Liver (tissue), 9 donors: Measurements from ENCODE around the gene GJB5. TPM values are rescaled to one million over a fixed set of nuclear protein-coding genes. Genes with fewer than 3 reads are reported as not detected.

Source experiments
- DNase-seq: peaks from one replicate; pipeline ENCODE4 v3.0.0-alpha.2; 2017; ENCODE audit warnings: low spot score
- H3K27ac ChIP-seq, 2 donors: one replicate each; pipeline ENCODE4 v1.7.0; 2013; ENCODE audit warnings: inconsistent platforms in 2 of 2, low read length in 2 of 2, control low read depth in 1 of 2, low read depth in 1 of 2, mild to moderate bottlenecking in 1 of 2
- H3K27me3 ChIP-seq, 4 donors: one replicate each; pipeline versions ENCODE4 v1.6.1 to v1.7.0; 2013; ENCODE audit warnings: low read length in 3 of 4, inconsistent platforms in 1 of 4, mild to moderate bottlenecking in 1 of 4, moderate library complexity in 1 of 4; ENCODE audit not compliant: control insufficient read depth in 4 of 4, insufficient read depth in 4 of 4
- H3K36me3 ChIP-seq, 4 donors: one replicate each; pipeline versions ENCODE4 v1.6.1 to v1.7.0; 2013; ENCODE audit warnings: low read length in 3 of 4, mild to moderate bottlenecking in 3 of 4, low read depth in 1 of 4, moderate library complexity in 1 of 4; ENCODE audit not compliant: control insufficient read depth in 4 of 4, insufficient read depth in 3 of 4
- H3K4me1 ChIP-seq, 4 donors: one replicate each; pipeline versions ENCODE4 v1.6.1 to v1.7.0; 2013; ENCODE audit warnings: low read length in 3 of 4, mild to moderate bottlenecking in 3 of 4, moderate library complexity in 1 of 4; ENCODE audit not compliant: control insufficient read depth in 4 of 4, insufficient read depth in 4 of 4
- H3K4me3 ChIP-seq, 3 donors: one replicate each; pipeline versions ENCODE4 v1.6.1 to v1.7.0; 2013; ENCODE audit warnings: low read length in 3 of 3, control low read depth in 1 of 3, low read depth in 1 of 3, mild to moderate bottlenecking in 1 of 3
- H3K9ac ChIP-seq, 2 donors: one replicate each; pipeline ENCODE4 v1.7.0; 2013; ENCODE audit warnings: low read length in 2 of 2, mild to moderate bottlenecking in 2 of 2, moderate library complexity in 2 of 2, control low read depth in 1 of 2, low read depth in 1 of 2
- H3K9me3 ChIP-seq, 4 donors: one replicate each; pipeline versions ENCODE4 v1.6.1 to v1.7.0; 2013; ENCODE audit warnings: low read length in 3 of 4; ENCODE audit not compliant: control insufficient read depth in 4 of 4
- EGR1 ChIP-seq, 2 donors: IDR thresholded peaks; 2 replicates each; pipeline ENCODE4 v1.6.1; 2016 to 2018; ENCODE audit warnings: antibody characterized with exemption in 2 of 2, low read depth in 2 of 2
- FOXA1 ChIP-seq: IDR thresholded peaks from 2 replicates; pipeline ENCODE4 v1.6.1; 2016; ENCODE audit warnings: antibody characterized with exemption
- FOXA2 ChIP-seq: IDR thresholded peaks from 2 replicates; pipeline ENCODE4 v1.6.1; 2016; ENCODE audit warnings: antibody characterized with exemption
- GABPA ChIP-seq, 2 donors: IDR thresholded peaks in 1 of 2; conservative IDR thresholded peaks in 1 of 2; 2 replicates each; pipeline ENCODE4 v1.6.1; 2016; ENCODE audit warnings: antibody characterized with exemption in 2 of 2, mild to moderate bottlenecking in 1 of 2, moderate library complexity in 1 of 2
- HNF4A ChIP-seq, 2 donors: conservative IDR thresholded peaks; 2 replicates each; pipeline ENCODE4 v1.6.1; 2016; ENCODE audit warnings: antibody characterized with exemption in 2 of 2, mild to moderate bottlenecking in 2 of 2
- HNF4G ChIP-seq: IDR thresholded peaks from 2 replicates; pipeline ENCODE4 v1.6.1; 2016; ENCODE audit warnings: antibody characterized with exemption
- JUND ChIP-seq, 2 donors: IDR thresholded peaks; 2 replicates each; pipeline ENCODE4 v1.6.1; 2016; ENCODE audit warnings: antibody characterized with exemption in 2 of 2
- MAX ChIP-seq: IDR thresholded peaks from 2 replicates; pipeline ENCODE4 v1.6.1; 2016; ENCODE audit warnings: antibody characterized with exemption
- NR2F2 ChIP-seq: IDR thresholded peaks from 2 replicates; pipeline ENCODE4 v1.6.1; 2016; ENCODE audit warnings: antibody characterized with exemption
- REST ChIP-seq: IDR thresholded peaks from 2 replicates; pipeline ENCODE4 v1.6.1; 2016; ENCODE audit warnings: antibody characterized with exemption, mild to moderate bottlenecking
- RXRA ChIP-seq, 2 donors: IDR thresholded peaks; 2 replicates each; pipeline ENCODE4 v1.6.1; 2017 to 2018; ENCODE audit warnings: antibody characterized with exemption in 2 of 2, mild to moderate bottlenecking in 1 of 2
- SP1 ChIP-seq: IDR thresholded peaks from 2 replicates; pipeline ENCODE4 v1.6.1; 2018; ENCODE audit warnings: antibody characterized with exemption, mild to moderate bottlenecking
- TAF1 ChIP-seq: conservative IDR thresholded peaks from 2 replicates; pipeline ENCODE4 v1.6.1; 2016; ENCODE audit warnings: antibody characterized with exemption, mild to moderate bottlenecking
- WGBS: extraction: QIAGEN DNeasy Blood & Tissue Kit; methylation state at CpG from one replicate; pipeline ENCODE4 v1.1.7; 2013; 5-methylcytosine and 5-hydroxymethylcytosine counted together
- polyA plus RNA-seq, 2 donors: library from polyadenylated mRNA; stranded (reverse) in 1 of 2; unstranded in 1 of 2; fragments of 200-250 nt in 1 of 2; fragments of >200 nt in 1 of 2; fragmentation: Nextera tagmentation in 1 of 2; extraction: Ambion mirVana in 1 of 2; gene quantifications; one replicate each; pipeline versions ENCODE4 v1.2.1 to v1.2.3, GENCODE V29; 2013 to 2015
- total RNA-seq, 2 donors: library from RNA; depleted of rRNA; stranded (reverse); fragments of >200 nt; gene quantifications; one replicate each; pipeline ENCODE4 v1.2.3, GENCODE V29; 2014
- TF ChIP-seq, protein P1 (sequence below): IDR thresholded peaks from 2 replicates; pipeline ENCODE4 v1.6.1; 2016; ENCODE audit warnings: antibody characterized with exemption
- donor health status: healthy.
- donor health status: healthy.
- donor health status: healthy.
- donor health status: healthy.
- donor health status: healthy.

GJB5 gene
- total and polyA plus RNA-seq, 4 donors: not detected

DNA sequence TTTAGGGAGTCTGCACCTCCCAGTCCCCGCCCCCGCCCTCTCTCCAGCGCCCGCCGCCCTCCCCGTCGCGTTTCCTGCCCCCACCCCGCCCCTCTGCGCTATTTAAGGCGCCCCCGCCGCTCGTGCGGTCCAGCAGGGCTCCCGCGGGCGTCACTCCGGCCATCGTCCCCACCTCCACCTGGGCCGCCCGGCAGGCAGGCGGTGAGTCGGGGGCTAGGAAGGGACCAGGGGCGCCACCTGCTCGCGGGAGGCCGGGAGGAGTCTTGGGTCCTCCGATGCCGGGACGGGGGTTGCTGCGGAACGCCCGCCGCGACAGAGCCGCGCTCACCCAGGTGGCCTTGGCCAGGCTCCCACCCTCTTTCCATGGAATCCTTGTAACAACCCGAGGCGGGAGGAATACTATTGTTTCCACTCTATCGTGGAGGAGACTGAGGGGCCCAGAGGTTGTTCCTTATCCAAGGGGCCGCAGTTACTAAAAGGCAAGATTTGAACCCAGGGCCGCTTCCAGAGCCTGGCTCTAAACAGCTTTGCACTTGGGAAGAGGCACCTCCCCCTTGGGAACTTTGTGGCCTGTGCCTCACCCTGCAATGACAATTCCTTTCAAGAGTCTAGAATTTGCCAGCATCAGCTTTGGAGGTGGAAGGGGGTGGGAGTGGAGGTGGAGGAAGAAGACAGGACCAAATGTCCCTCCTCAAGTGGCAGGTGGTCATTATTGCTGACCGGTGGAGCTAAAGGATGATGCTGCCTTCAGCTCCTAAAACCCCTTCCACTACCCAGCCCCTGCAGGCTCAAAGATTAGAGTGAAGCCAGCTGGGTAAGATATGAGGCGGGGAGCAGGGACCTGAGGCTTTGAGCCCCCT, 38.3 kb downstream of the GJB5 start, which contains the start of gene GJA4:
Gene GJA4 (plus strand): TSS at position 132 of the 860 bp plus-strand sequence. CDS start 1,215 bp downstream, outside the sequence.
- no peak for DNase-seq
- Histone ChIP-seq H3K9ac (no peak within 1 kb of the TSS), H3K27ac (peak within 1 kb of the TSS; percentile 56 to 60), H3K27me3 (no peaks in the 10 kb centered on the region), H3K4me1 (peaks cover 0 to 5% (median 2%) of the 10 kb centered on the region in 4 donors), H3K36me3 (peaks cover 0 to 3% (median 0%) of the 10 kb centered on the region in 4 donors), H3K4me3 (peak within 1 kb of the TSS in 1 of 3 donors; percentile 43), H3K9me3 (no peaks in the 10 kb centered on the region)
- no peak for TF ChIP-seq SP1
- TF ChIP-seq FOXA2: no peak
- TF ChIP-seq TAF1: no peak
- no peak for TF ChIP-seq RXRA (IDR thresholded peaks at IDR 0.05)
- TF ChIP-seq GABPA (IDR thresholded peaks at IDR 0.05 in 1 of 2, conservative IDR thresholded peaks at IDR 0.05 in 1 of 2): no peak
- no peak for TF ChIP-seq EGR1 (IDR thresholded peaks at IDR 0.05; ENCODE audit: low read depth in 2 of 2)
- 18% methylated on average over 45 of the region's 45 CpGs for WGBS

GRCh38 chr1:34794001-34794789, 39.3 kb downstream of the GJB5 start:
- no peaks in the 10 kb centered on the region for H3K27me3 ChIP-seq
- 87% methylated on average over 40 of the region's 40 CpGs for WGBS
- peak overlapping the region in 1 of 3 donors; percentile 43 for H3K4me3 ChIP-seq
- peaks cover 0 to 3% (median 0%) of the 10 kb centered on the region in 4 donors for H3K36me3 ChIP-seq
- peak overlapping the region in 1 of 2 donors; percentile 60 for H3K27ac ChIP-seq
- H3K9ac ChIP-seq: no peak overlapping the region
- no peak for TF ChIP-seq JUND (IDR thresholded peaks at IDR 0.05)
- DNase-seq: no peak
- H3K9me3 ChIP-seq: no peaks in the 10 kb centered on the region
- H3K4me1 ChIP-seq: peaks cover 0 to 5% (median 2%) of the 10 kb centered on the region in 4 donors

DNA sequence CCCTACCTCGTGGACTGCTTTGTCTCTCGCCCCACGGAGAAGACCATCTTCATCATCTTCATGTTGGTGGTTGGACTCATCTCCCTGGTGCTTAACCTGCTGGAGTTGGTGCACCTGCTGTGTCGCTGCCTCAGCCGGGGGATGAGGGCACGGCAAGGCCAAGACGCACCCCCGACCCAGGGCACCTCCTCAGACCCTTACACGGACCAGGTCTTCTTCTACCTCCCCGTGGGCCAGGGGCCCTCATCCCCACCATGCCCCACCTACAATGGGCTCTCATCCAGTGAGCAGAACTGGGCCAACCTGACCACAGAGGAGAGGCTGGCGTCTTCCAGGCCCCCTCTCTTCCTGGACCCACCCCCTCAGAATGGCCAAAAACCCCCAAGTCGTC, 39.9 kb downstream of the GJB5 start:
- DNase-seq: no peak
- Histone ChIP-seq H3K27me3 (no peaks in the 10 kb centered on the region), H3K9ac (no peak overlapping the region), H3K27ac (no peak overlapping the region), H3K4me3 (no peak overlapping the region), H3K4me1 (peaks cover 0 to 5% (median 2%) of the 10 kb centered on the region in 4 donors), H3K36me3 (peaks cover 0 to 3% (median 0%) of the 10 kb centered on the region in 4 donors), H3K9me3 (no peaks in the 10 kb centered on the region)
- WGBS: 91% methylated on average over 12 of the region's 12 CpGs
- TF ChIP-seq FOXA2 (no peak), NR2F2 (no peak), MAX (no peak), FOXA1 (no peak), SP1 (no peak)

DNA sequence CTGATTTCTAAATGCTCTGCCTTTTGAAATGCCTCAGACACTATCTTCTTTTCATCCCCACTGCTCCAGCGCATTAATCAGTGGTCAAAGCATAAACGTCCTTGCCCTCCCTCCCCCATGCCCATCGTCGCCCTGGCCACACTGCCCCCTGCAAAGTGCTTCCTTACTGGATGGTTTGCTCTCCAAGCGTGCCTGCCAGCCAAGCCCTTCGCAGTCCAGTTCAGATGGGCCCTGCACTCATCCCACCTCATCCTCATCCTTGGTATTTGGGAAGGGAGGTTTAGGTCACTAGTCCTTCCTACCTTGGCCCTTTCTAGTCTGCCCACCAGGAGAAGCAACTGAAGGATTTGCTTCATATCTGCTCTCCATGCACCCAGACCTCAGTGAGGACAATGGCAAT, 41.1 kb downstream of the GJB5 start:
- Histone ChIP-seq H3K9me3 (no peaks in the 10 kb centered on the region), H3K9ac (no peak overlapping the region)
- TF ChIP-seq TAF1 (no peak), MAX (no peak), GABPA (IDR thresholded peaks at IDR 0.05 in 1 of 2, conservative IDR thresholded peaks at IDR 0.05 in 1 of 2) (no peak), HNF4G (no peak), EGR1 (IDR thresholded peaks at IDR 0.05; ENCODE audit: low read depth in 2 of 2) (no peak), NR2F2 (no peak), JUND (IDR thresholded peaks at IDR 0.05) (no peak), REST (no peak), RXRA (IDR thresholded peaks at IDR 0.05) (no peak), FOXA1 (no peak), HNF4A (conservative IDR thresholded peaks at IDR 0.05) (no peak)
- TF ChIP-seq, protein P1, sequence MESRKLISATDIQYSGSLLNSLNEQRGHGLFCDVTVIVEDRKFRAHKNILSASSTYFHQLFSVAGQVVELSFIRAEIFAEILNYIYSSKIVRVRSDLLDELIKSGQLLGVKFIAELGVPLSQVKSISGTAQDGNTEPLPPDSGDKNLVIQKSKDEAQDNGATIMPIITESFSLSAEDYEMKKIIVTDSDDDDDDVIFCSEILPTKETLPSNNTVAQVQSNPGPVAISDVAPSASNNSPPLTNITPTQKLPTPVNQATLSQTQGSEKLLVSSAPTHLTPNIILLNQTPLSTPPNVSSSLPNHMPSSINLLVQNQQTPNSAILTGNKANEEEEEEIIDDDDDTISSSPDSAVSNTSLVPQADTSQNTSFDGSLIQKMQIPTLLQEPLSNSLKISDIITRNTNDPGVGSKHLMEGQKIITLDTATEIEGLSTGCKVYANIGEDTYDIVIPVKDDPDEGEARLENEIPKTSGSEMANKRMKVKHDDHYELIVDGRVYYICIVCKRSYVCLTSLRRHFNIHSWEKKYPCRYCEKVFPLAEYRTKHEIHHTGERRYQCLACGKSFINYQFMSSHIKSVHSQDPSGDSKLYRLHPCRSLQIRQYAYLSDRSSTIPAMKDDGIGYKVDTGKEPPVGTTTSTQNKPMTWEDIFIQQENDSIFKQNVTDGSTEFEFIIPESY: no peak

More for the DNA sequence above, 41.1 kb downstream of the GJB5 start:
- Histone ChIP-seq H3K4me1 (peaks cover 0 to 5% (median 2%) of the 10 kb centered on the region in 4 donors), H3K36me3 (peaks cover 0 to 3% (median 0%) of the 10 kb centered on the region in 4 donors), H3K4me3 (peak overlapping the region in 1 of 3 donors; percentile 2), H3K27ac (no peak overlapping the region), H3K27me3 (no peaks in the 10 kb centered on the region)
- 79% methylated on average over 6 of the region's 6 CpGs for WGBS
- no peak for DNase-seq
